Keratinocyte (primary cell): ENCODE measurements around the gene IL27RA.

Source experiments
- CTCF ChIP-seq, 3 experiments: IDR thresholded peaks in 1 of 3; conservative IDR thresholded peaks in 1 of 3; optimal IDR thresholded peaks in 1 of 3; 2 replicates in 2 of 3; 3 replicates in 1 of 3; pipeline versions ENCODE3 to v1.5.1; 2011; ENCODE audit warnings: low read length in 3 of 3, mild to moderate bottlenecking in 3 of 3, moderate library complexity in 2 of 3, control low read depth in 1 of 3, inconsistent platforms in 1 of 3; ENCODE audit not compliant: insufficient read depth in 2 of 3; ENCODE audit errors: extremely low read depth in 1 of 3
- EZH2 ChIP-seq: IDR thresholded peaks from one replicate; pipeline ENCODE4 v1.6.1; 2012; ENCODE audit warnings: inconsistent platforms, mild to moderate bottlenecking, low read length, moderate library complexity

- TF ChIP-seq CTCF (optimal IDR thresholded peaks at IDR 0.05 in 1 of 3, IDR thresholded peaks at IDR 0.05 in 1 of 3, conservative IDR thresholded peaks at IDR 0.05 in 1 of 3; ENCODE audit: extremely low read depth in 1 of 3, insufficient read depth in 2 of 3, low read length in 3 of 3), result no peak
- TF ChIP-seq EZH2, result no peak
Measured at GRCh38 chr19:14055396-14055795, 23.8 kb downstream of the IL27RA start.
